IMR-90 (cell line): ENCODE results near the gene FOCAD. TPM values are rescaled to one million over a fixed set of nuclear protein-coding genes. Genes with fewer than 3 reads are reported as not detected.

ENCODE experiments used
- ATAC-seq: fragments of 200-7000 bp; cut with Tn5 transposase; 2 replicates; pipeline ENCODE4 v1.9.1; 2020; ENCODE audit warnings: low read depth, mild to moderate bottlenecking, moderate library complexity
- BruUV-seq: library from RNA; stranded (reverse); fragments of 400-500 nt; replicated peaks from 2 replicates; lab custom pipeline; 2021; lab: Mats Ljungman, UMichigan
- CTCF ChIA-PET: fragments of 300-600 bp; formaldehyde crosslinking; extraction: SDS; loops from one replicate; lab custom pipeline; 2021; ENCODE audit warnings: antibody characterized with exemption; lab: Yijun Ruan, JAX
- POLR2A ChIA-PET: fragments of 300-600 bp; sonication (Branson Sonifier 250); formaldehyde crosslinking; loops from one replicate; lab custom pipeline; 2022; ENCODE audit warnings: antibody characterized with exemption; ENCODE audit not compliant: unreplicated experiment; lab: Charles Lee
- DNase-seq: peaks from one replicate; pipeline ENCODE4 v3.0.0; 2013
- H2AFZ ChIP-seq: replicated peaks from 2 replicates; pipeline ENCODE3; 2013; ENCODE audit warnings: low read length, mild to moderate bottlenecking; ENCODE audit not compliant: poor library complexity
- H2AK5ac ChIP-seq: 2 replicates; pipeline ENCODE4 v1.6.1; 2013; ENCODE audit warnings: low read depth, low read length, inconsistent platforms
- H2AK9ac ChIP-seq: replicated peaks from 2 replicates; pipeline ENCODE3; 2013; ENCODE audit warnings: mild to moderate bottlenecking, low read depth, low read length, moderate library complexity; ENCODE audit not compliant: poor library complexity
- H2BK120ac ChIP-seq: 2 replicates; pipeline ENCODE4 v1.6.1; 2013; ENCODE audit warnings: low read depth, low read length, inconsistent platforms
- H2BK15ac ChIP-seq: 3 replicates; pipeline ENCODE4 v1.6.1; 2013; ENCODE audit warnings: low read depth, low read length, inconsistent platforms
- H2BK20ac ChIP-seq: 2 replicates; pipeline ENCODE4 v1.6.1; 2013; ENCODE audit warnings: low read depth, mild to moderate bottlenecking, inconsistent platforms, low read length, moderate library complexity
- H2BK5ac ChIP-seq: 2 replicates; pipeline ENCODE4 v1.6.1; 2013; ENCODE audit warnings: mild to moderate bottlenecking, low read depth, low read length, inconsistent platforms; ENCODE audit not compliant: poor library complexity, severe bottlenecking
- H3K14ac ChIP-seq: replicated peaks from 2 replicates; pipeline ENCODE4 v1.6.1; 2013; ENCODE audit warnings: low read depth, low read length, inconsistent platforms
- H3K18ac ChIP-seq: 2 replicates; pipeline ENCODE4 v1.6.1; 2013; ENCODE audit warnings: low read depth, low read length, control low read depth
- H3K23ac ChIP-seq: 2 replicates; pipeline ENCODE4 v1.6.1; 2013; ENCODE audit warnings: low read depth, low read length, inconsistent platforms
- H3K27ac ChIP-seq: 2 replicates; pipeline ENCODE4 v1.5.1; 2013; ENCODE audit warnings: mild to moderate bottlenecking, control low read depth, low read length; ENCODE audit not compliant: insufficient read depth
- H3K27me3 ChIP-seq: 2 replicates; pipeline ENCODE4 v1.6.1; 2013; ENCODE audit warnings: low read length; ENCODE audit not compliant: control insufficient read depth, insufficient read depth
- H3K36me3 ChIP-seq: 2 replicates; pipeline ENCODE4 v1.6.1; 2013; ENCODE audit warnings: low read length, mixed read lengths; ENCODE audit not compliant: control insufficient read depth, insufficient read depth
- H3K4ac ChIP-seq: 2 replicates; pipeline ENCODE4 v1.6.1; 2013; ENCODE audit warnings: low read depth, low read length, inconsistent platforms
- H3K4me1 ChIP-seq: 2 replicates; pipeline ENCODE4 v1.6.1; 2013; ENCODE audit warnings: low read length, mixed read lengths; ENCODE audit not compliant: control insufficient read depth, insufficient read depth
- H3K4me2 ChIP-seq: 2 replicates; pipeline ENCODE4 v1.6.1; 2013; ENCODE audit warnings: low read depth, mild to moderate bottlenecking, control low read depth, low read length, moderate library complexity
- H3K4me3 ChIP-seq: 2 replicates; pipeline ENCODE4 v1.5.1; 2013; ENCODE audit warnings: low read depth, mild to moderate bottlenecking, control low read depth, low read length, moderate library complexity; ENCODE audit not compliant: insufficient read depth
- H3K56ac ChIP-seq: 2 replicates; pipeline ENCODE4 v1.6.1; 2013; ENCODE audit warnings: low read length, inconsistent platforms; ENCODE audit not compliant: insufficient read depth; ENCODE audit errors: extremely low read depth
- H3K79me1 ChIP-seq, 2 experiments: 2 replicates each; pipeline ENCODE4 v1.6.1; 2013; ENCODE audit warnings: low read length in 2 of 2, inconsistent platforms in 1 of 2, low read depth in 1 of 2
- H3K9ac ChIP-seq: 2 replicates; pipeline ENCODE4 v1.6.1; 2013; ENCODE audit warnings: low read depth, low read length, control low read depth
- H3K9me1 ChIP-seq: 2 replicates; pipeline ENCODE4 v1.6.1; 2013; ENCODE audit warnings: low read length, inconsistent platforms; ENCODE audit not compliant: insufficient read depth
- H3K9me3 ChIP-seq: 2 replicates; pipeline ENCODE4 v1.6.1; 2013; ENCODE audit warnings: low read length; ENCODE audit not compliant: control insufficient read depth, insufficient read depth
- H4K20me1 ChIP-seq: 2 replicates; pipeline ENCODE4 v1.6.1; 2013; ENCODE audit warnings: low read length, inconsistent platforms; ENCODE audit not compliant: insufficient read depth
- H4K5ac ChIP-seq: 2 replicates; pipeline ENCODE4 v1.6.1; 2013; ENCODE audit warnings: mild to moderate bottlenecking, low read depth, low read length, control low read depth
- H4K8ac ChIP-seq, 2 experiments: 2 replicates each; pipeline ENCODE4 v1.6.1; 2013; ENCODE audit warnings: low read depth in 2 of 2, low read length in 2 of 2, control low read depth in 1 of 2, inconsistent platforms in 1 of 2
- H4K91ac ChIP-seq: 2 replicates; pipeline ENCODE4 v1.6.1; 2013; ENCODE audit warnings: low read depth, low read length, inconsistent platforms; ENCODE audit not compliant: insufficient read depth
- BHLHE40 ChIP-seq: fragments of 150-350 bp; IDR thresholded peaks from 2 replicates; pipeline ENCODE4 v1.6.1; 2016; ENCODE audit warnings: mild to moderate bottlenecking, low read depth, low read length
- CEBPB ChIP-seq: IDR thresholded peaks from 2 replicates; pipeline ENCODE4 v1.6.1; 2012; ENCODE audit warnings: low read depth, low read length, improper control_type of control experiment
- CHD1 ChIP-seq: IDR thresholded peaks from 2 replicates; pipeline ENCODE4 v1.6.1; 2012; ENCODE audit warnings: low read depth, low read length, improper control_type of control experiment
- ELK1 ChIP-seq: fragments of 150-350 bp; IDR thresholded peaks from 2 replicates; pipeline ENCODE4 v1.6.1; 2016; ENCODE audit warnings: low read depth, mild to moderate bottlenecking, low read length, moderate library complexity, borderline replicate concordance
- FOS ChIP-seq: fragments of 150-350 bp; IDR thresholded peaks from 2 replicates; pipeline ENCODE4 v1.6.1; 2016; ENCODE audit warnings: low read depth, low read length
- MAFK ChIP-seq: IDR thresholded peaks from 2 replicates; pipeline ENCODE4 v1.6.1; 2012; ENCODE audit warnings: low read depth, low read length, improper control_type of control experiment
- MAZ ChIP-seq: IDR thresholded peaks from 2 replicates; pipeline ENCODE4 v1.6.1; 2012; ENCODE audit warnings: low read depth, mild to moderate bottlenecking, low read length, improper control_type of control experiment, moderate library complexity, borderline replicate concordance
- MXI1 ChIP-seq: IDR thresholded peaks from 2 replicates; pipeline ENCODE4 v1.6.1; 2012; ENCODE audit warnings: low read depth, mild to moderate bottlenecking, low read length, moderate library complexity, borderline replicate concordance
- NFE2L2 ChIP-seq: fragments of 150-350 bp; IDR thresholded peaks from 2 replicates; pipeline ENCODE4 v1.6.1; 2016; ENCODE audit warnings: low read depth, mild to moderate bottlenecking, low read length
- RAD21 ChIP-seq: IDR thresholded peaks from 2 replicates; pipeline ENCODE4 v1.6.1; 2012; ENCODE audit warnings: low read length, improper control_type of control experiment
- RCOR1 ChIP-seq: IDR thresholded peaks from 2 replicates; pipeline ENCODE4 v1.6.1; 2012; ENCODE audit warnings: mild to moderate bottlenecking, low read length, improper control_type of control experiment; ENCODE audit not compliant: insufficient replicate concordance
- RFX5 ChIP-seq: IDR thresholded peaks from 2 replicates; pipeline ENCODE4 v1.8.0; 2012; ENCODE audit warnings: low read depth, mild to moderate bottlenecking, low read length, moderate library complexity
- SMC3 ChIP-seq: fragments of 150-350 bp; IDR thresholded peaks from 2 replicates; pipeline ENCODE4 v1.6.1; 2016; ENCODE audit warnings: low read depth, mild to moderate bottlenecking, antibody characterized with exemption, low read length, moderate library complexity
- USF2 ChIP-seq: fragments of 150-350 bp; IDR thresholded peaks from 2 replicates; pipeline ENCODE4 v1.6.1; 2017; ENCODE audit warnings: mild to moderate bottlenecking, antibody characterized with exemption, low read length, low read depth
- WGBS, 2 experiments: methylation state at CpG; one replicate each; pipeline versions ENCODE4 v1.1.5 to v1.1.7; 2013; ENCODE audit warnings: missing lambda C conversion rate in 2 of 2; ENCODE audit not compliant: insufficient read length in 1 of 2; ENCODE audit errors: extremely low coverage in 2 of 2; 5-methylcytosine and 5-hydroxymethylcytosine counted together
- dilution Hi-C: fragments of 300-500 bp; cut with HindIII; formaldehyde crosslinking; loops from one replicate; pipeline ENCODE4 v1.14.3; 2018; ENCODE audit warnings: low sequenced_read_pairs; ENCODE audit not compliant: unreplicated experiment
- in situ Hi-C: fragments of 300-500 bp; cut with MboI; formaldehyde crosslinking; loops from 3 replicates; pipeline ENCODE4 v1.14.3; 2019; ENCODE audit warnings: low sequenced_read_pairs, inconsistent platforms, mixed read lengths
- intact Hi-C: fragments of 100-400 bp; cut with micrococcal nuclease; formaldehyde crosslinking; loops from 2 replicates; pipeline ENCODE4 v1.10.0; 2022
- polyA plus RNA-seq, 3 experiments: library from polyadenylated mRNA; depleted of rRNA; stranded (reverse); fragments of >200 nt; gene quantifications; 2 replicates each; pipeline ENCODE4 v1.2.3, GENCODE V29; 2012; ENCODE audit warnings: low replicate concordance in 1 of 3
- total RNA-seq: library from RNA; depleted of rRNA; stranded (reverse); fragments of >200 nt; gene quantifications from 2 replicates; pipeline ENCODE4 v1.2.3, GENCODE V29; 2012

FOCAD gene
- total and polyA plus RNA-seq, 2 of the 4 experiments (the other 2 are of a cell fraction): 28.8 to 91.2 TPM

GRCh38 chr9:20815923-20816703, 132.1 kb downstream of the FOCAD start:
- H3K79me1 ChIP-seq: peaks cover 2 to 10% of the 10 kb centered on the region in 2 experiments; a peak in 3 of 4 replicates

More at GRCh38 chr9:20815923-20816703, 132.1 kb downstream of the FOCAD start:
- ChIA-PET POLR2A (no interaction called here), CTCF (interaction anchor here (1.0 kb wide), 1 partner anchor 9 kb away, joined by 3 read pairs; no protein-coding TSS in a partner anchor)
- Histone ChIP-seq H2BK15ac (no peak overlapping the region), H2BK5ac (no peak overlapping the region), H2BK20ac (no peak overlapping the region), H2AK5ac (no peak overlapping the region), H3K9me1 (no peaks in the 10 kb centered on the region), H3K9ac (no peak overlapping the region), H3K27me3 (no peaks in the 10 kb centered on the region), H3K9me3 (no peaks in the 10 kb centered on the region), H3K4me3 (no peak overlapping the region), H4K5ac (no peak overlapping the region), H4K8ac (no peak overlapping the region), H4K91ac (no peak overlapping the region), H3K36me3 (0 out of 2 replicates have a peak, but pooled peaks cover 1% of the 10 kb centered on the region), H3K27ac (no peak overlapping the region), H2BK120ac (no peak overlapping the region), H3K23ac (no peak overlapping the region), H3K4ac (no peak overlapping the region), H3K56ac (no peak overlapping the region), H2AFZ (no peak overlapping the region), H4K20me1 (no peaks in the 10 kb centered on the region), H3K4me1 (no peaks in the 10 kb centered on the region), H3K18ac (no peak overlapping the region), H3K14ac (no peak overlapping the region), H2AK9ac (no peak overlapping the region), H3K4me2 (no peak overlapping the region)
- in situ Hi-C loops: no loop called here
- no peak for TF ChIP-seq RCOR1
- no peak for TF ChIP-seq ELK1
- TF ChIP-seq USF2: no peak
- no peak for TF ChIP-seq SMC3
- TF ChIP-seq MAZ: no peak
- TF ChIP-seq RFX5: no peak
- no peak for TF ChIP-seq MXI1
- no peak for TF ChIP-seq CHD1
- no peak for TF ChIP-seq CEBPB
- TF ChIP-seq NFE2L2: no peak
- no peak for TF ChIP-seq BHLHE40
- TF ChIP-seq MAFK: no peak
- no peak for TF ChIP-seq FOS
- no peak for TF ChIP-seq RAD21
- ATAC-seq (no peak), DNase-seq (no peak)
- dilution Hi-C loops: no loop called here
- no TSS peak for BruUV-seq
- intact Hi-C loops: no loop called here
- WGBS, 2 experiments: no CpG with 5 or more reads among the region's 5 CpGs
